GM19238 (cell line): ENCODE data around the gene CLCA1.

Experiments used
- DNase-seq: peaks from one replicate; pipeline ENCODE4 v3.0.0; 2011; ENCODE audit warnings: low spot score; ENCODE audit not compliant: insufficient read length

Gene CLCA1

DNA sequence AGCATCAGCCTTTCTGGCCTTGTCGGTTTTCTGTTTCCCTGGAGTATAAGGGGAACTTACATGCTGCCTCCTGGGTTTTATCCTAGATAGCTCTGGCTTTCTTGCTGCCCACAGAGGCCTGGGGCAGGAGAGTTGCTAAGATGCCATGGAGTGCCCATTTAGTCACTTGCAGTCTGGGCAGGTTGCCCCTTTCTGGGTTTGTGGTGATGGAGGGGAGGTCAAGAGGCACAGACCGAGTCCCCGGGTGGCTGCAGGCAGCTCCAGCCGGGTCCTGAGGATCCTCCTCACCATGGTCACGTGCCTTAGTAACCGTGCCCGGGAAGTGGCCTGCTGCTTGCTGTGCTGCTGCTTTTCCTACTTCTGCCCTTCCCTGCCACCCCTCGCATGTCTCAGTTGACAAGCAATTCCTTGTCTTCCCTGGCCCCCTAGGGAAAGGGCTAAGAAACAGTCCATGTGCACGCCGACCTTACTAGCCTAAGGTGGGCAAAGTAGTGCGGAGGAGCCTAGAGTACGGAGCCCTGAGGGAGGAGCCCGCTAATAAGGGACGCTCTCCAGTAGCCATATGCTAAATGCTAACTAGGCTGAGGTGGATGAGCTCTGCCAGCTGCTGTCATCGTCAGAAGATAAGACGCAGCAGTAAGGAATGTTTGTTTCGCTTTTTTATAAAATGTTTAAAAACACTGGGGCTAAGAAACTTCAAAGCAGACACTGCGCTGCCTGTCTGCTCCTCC is 34.8 kb downstream of the CLCA1 start:
- no peak for DNase-seq

GRCh38 chr1:86504137-86504479 is 35.4 kb downstream of the CLCA1 start:
- DNase-seq, result no peak

DNA sequence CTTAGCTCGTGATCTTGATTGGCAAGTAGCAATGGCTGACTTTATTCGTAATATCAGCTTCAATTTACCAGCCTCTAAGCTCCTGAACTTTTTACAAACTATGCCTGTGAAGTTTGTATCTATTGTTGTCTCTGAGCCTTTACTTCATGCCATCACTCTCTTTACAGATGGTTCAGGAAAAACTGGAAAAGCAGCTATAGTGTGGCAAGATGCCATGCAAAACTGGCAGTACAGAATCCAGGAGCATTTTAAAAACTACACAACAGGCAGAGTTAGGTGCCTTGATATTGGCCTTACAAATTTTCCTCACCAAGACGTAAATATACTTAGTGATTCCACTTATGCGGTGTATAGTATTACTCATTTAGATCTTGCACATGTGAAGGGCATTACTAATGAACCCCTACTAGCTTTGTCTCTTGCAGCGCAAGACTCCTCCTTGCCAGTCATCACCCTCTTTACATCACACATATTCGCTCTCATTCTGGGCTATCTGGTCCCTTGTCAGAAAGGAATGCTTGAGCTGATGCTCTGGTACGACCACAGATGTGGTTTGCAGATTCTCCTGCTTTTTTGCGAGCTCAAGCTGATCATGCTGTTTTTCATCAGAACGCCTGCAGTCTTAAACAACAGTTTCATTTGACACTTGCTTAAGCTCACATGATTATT is 36.3 kb downstream of the CLCA1 start:
- no peak for DNase-seq

GRCh38 chr1:86505564-86505902 is 36.8 kb downstream of the CLCA1 start:
- no peak for DNase-seq

DNA sequence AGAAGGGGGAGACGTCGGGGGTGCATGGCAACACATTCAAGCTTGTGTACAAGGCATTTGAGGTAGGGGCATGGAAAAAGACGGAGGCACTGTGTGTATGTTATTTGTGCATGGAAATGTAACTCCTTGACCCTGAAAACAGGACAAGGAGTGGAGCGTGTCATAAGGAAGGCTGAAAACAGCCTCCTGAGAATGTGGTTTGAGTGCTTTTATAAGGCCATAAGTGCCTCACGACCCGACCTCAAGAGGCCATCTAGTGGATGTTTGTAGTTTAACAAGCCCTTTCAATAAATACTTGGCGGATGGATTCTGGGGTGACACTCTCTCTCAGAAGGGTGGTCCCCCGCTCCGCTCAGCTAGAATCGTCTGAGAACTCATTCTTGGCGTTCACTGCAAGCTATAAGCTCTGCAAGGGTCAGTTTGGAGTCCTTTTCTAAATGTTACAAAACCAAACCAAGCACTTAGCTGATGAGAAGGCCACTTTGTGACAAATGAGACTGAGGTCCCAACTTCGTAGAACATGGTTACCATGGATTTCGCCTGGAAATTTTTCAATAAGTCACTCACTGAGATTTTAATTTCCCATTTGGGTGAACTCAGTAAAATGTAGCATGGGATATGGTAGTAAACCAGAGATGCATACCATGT is 39.3 kb downstream of the CLCA1 start:
- DNase-seq, result no peak

GRCh38 chr1:86508583-86508969 is 39.8 kb downstream of the CLCA1 start:
- DNase-seq, result no peak

- no peak for DNase-seq
Observed at GRCh38 chr1:86515597-86515996, 46.9 kb downstream of the CLCA1 start.

- DNase-seq, result no peak
Observed at GRCh38 chr1:86516335-86516734, 47.6 kb downstream of the CLCA1 start.

GRCh38 chr1:86517336-86517735 is 48.6 kb downstream of the CLCA1 start:
- DNase-seq, result no peak

- no peak for DNase-seq
Observed at GRCh38 chr1:86520789-86521521, 52.2 kb downstream of the CLCA1 start.

GRCh38 chr1:86521522-86521891 is 52.8 kb downstream of the CLCA1 start:
- DNase-seq, result no peak

- no peak for DNase-seq
Observed at GRCh38 chr1:86522240-86522639, 53.5 kb downstream of the CLCA1 start.

- no peak for DNase-seq
Observed at GRCh38 chr1:86523670-86524354, 55.1 kb downstream of the CLCA1 start.

DNA sequence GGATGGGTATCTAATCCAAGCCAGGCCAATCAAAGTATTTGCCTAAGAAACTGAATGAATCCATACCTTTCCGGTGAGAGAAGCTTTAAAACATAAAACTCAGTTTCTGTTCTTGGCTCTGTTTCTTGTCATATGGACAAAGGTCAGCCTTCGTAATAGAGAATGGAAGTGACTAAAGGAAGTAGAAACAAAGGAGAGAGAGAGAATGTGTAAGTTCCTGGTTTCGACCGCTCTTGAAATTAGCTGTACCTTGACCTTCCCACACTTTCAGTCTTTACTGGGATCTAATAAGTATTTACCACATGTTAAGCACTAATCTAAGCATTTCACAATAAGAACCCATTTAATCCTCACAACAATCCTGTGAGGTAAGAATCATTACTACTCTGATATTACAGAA is 58.6 kb downstream of the CLCA1 start:
- DNase-seq, result no peak

DNA sequence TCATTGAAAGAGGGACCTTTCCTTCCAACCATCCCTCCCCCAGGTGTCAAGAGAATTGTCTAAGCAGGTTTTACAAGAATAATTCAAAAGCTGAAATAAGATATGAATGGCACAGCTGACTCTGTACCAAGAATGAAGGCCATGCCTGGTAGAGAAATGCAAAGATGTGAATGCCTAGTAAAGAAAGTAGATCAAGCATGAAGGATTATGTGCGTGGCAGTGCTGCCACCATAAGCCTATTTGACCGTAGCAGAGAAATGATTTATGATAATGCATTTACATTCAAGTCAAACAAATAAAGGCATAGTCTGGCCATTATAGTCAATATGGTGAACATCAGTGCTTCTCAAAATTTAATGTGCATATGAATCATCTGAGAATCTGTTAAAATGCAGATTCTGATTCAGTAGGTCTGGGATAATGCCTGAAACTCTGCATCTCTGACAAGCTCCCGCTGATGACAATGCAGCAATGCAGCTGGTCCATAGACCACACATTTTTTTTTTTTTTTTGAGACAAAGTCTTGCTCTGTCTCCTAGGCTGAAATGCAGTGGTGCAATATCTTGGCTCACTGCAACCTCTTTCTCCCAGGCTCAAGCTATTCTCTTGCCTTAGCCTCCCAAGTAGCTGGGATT is 61.6 kb downstream of the CLCA1 start:
- no peak for DNase-seq

GRCh38 chr1:86537928-86538695 is 69.4 kb downstream of the CLCA1 start:
- DNase-seq, result no peak

DNA sequence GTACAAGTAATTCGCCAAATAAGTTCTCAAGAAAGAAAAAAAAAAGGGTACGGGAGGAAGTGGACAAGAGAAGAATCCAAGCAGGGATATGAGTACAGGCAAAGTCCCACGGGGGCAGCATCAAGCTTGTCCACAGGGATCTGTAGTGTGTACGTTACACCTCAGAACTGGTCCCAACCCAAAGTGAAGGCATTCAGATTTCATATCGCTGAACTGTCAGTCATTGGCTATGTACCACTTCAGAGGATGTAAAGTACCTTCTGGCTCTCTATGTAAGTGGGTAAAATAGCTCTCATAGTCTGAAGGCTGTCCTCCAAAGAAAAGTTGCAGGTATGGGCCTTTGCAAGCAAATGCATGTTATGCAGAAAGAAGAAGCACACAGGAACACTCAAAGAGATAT is 70.0 kb downstream of the CLCA1 start:
- DNase-seq, result no peak

GRCh38 chr1:86541859-86542258 is 73.1 kb downstream of the CLCA1 start:
- DNase-seq, result no peak

DNA sequence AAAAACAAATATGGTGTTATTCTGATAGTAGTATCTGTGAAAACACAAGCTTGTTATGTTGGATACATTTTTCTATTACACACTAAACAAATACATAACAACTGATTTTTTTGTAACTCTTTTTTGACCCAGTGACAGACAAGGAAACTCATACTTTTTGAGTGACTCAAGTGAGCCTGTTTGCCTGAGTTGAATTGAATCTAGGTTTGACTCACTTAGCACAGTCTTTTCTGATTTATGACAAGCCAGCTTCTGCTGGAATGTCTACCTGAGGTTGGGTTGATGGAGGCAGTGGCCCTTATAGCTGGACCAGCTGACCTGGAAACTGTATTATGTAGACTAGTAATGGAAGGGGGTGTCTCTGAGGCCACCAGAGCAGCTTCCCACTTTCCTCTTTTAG is 73.9 kb downstream of the CLCA1 start:
- DNase-seq, result no peak

- no peak for DNase-seq
Observed at GRCh38 chr1:86546787-86547221, 78.1 kb downstream of the CLCA1 start, which contains the start of gene CLCA4. Gene CLCA4, plus strand, starts transcription at chr1:86547078. Its CDS starts 42 bp downstream, at chr1:86547120.
